Measurements from ENCODE around the gene ZFP36L2. TPM values are rescaled to one million over a fixed set of nuclear protein-coding genes. Genes with fewer than 3 reads are reported as not detected.

Gene ZFP36L2
- total and polyA plus RNA-seq, 9 of the 15 experiments (the other 6 are each of a cell fraction or from before 2014, with no cell fraction given): 4.1 to 60.6 (median 20.3) TPM

- no peak for TF ChIP-seq KDM2B (CRISPR knock-in tag; IDR thresholded peaks at IDR 0.05)
- no peak for TF ChIP-seq GABPB2 (CRISPR knock-in tag; conservative IDR thresholded peaks at IDR 0.05)
- no peak for TF ChIP-seq ETS1 (conservative IDR thresholded peaks at IDR 0.05; ENCODE audit: control insufficient read depth, low read depth, low read length)
- no peak for TF ChIP-seq HOXB6 (CRISPR knock-in tag; IDR thresholded peaks at IDR 0.05; ENCODE audit: borderline replicate concordance)
- no peak for TF ChIP-seq ZNF324 (CRISPR knock-in tag; IDR thresholded peaks at IDR 0.05)
- no peak for TF ChIP-seq ZNF253 (CRISPR knock-in tag; conservative IDR thresholded peaks at IDR 0.05)
- TF ChIP-seq KAT2B (IDR thresholded peaks at IDR 0.05; ENCODE audit: low read depth, low read length): no peak
- 0 out of 2 replicates have a peak, but pooled peaks have one; percentile 16 for TF ChIP-seq ZNF311 (CRISPR knock-in tag; IDR thresholded peaks at IDR 0.05)
- TF ChIP-seq CREBBP (IDR thresholded peaks at IDR 0.05; ENCODE audit: low read depth, low read length): no peak
- no peak for TF ChIP-seq NFATC3 (IDR thresholded peaks at IDR 0.05)
- no peak for TF ChIP-seq THRAP3 (IDR thresholded peaks at IDR 0.05; ENCODE audit: borderline replicate concordance)
- peak; percentile 30 for TF ChIP-seq ZFP36 (IDR thresholded peaks at IDR 0.05; ENCODE audit: low read depth, low read length, partially characterized antibody)
- TF ChIP-seq SRSF3 (IDR thresholded peaks at IDR 0.05; ENCODE audit: insufficient read depth, low read length): no peak
- no peak for TF ChIP-seq PHTF2 (CRISPR knock-in tag; IDR thresholded peaks at IDR 0.05)
- TF ChIP-seq LCOR (CRISPR knock-in tag; IDR thresholded peaks at IDR 0.05): no peak
- no peak for TF ChIP-seq E2F8 (IDR thresholded peaks at IDR 0.05; ENCODE audit: low read depth, partially characterized antibody)
- TF ChIP-seq ETV1 (tag; conservative IDR thresholded peaks at IDR 0.05; ENCODE audit: low read depth): no peak
- TF ChIP-seq TAL1 (IDR thresholded peaks at IDR 0.05): no peak
Observed at GRCh38 chr2:43188561-43189386, 37.6 kb downstream of the ZFP36L2 start (continued).

Data from K562 (cell line).